OCI-LY7 (cell line): Measurements from ENCODE around the gene AATK. TPM values are rescaled to one million over a fixed set of nuclear protein-coding genes. Genes with fewer than 3 reads are reported as not detected.

ENCODE experiments used
- BruUV-seq: library from RNA; stranded (reverse); fragments of 400-500 nt; replicated peaks from 2 replicates; lab custom pipeline; 2021; lab: Mats Ljungman, UMichigan
- CTCF ChIA-PET: fragments of 300-600 bp; sonication (Branson Sonifier 250); formaldehyde crosslinking; loops from one replicate; lab custom pipeline; 2022; ENCODE audit warnings: antibody characterized with exemption; ENCODE audit not compliant: unreplicated experiment; lab: Charles Lee
- POLR2A ChIA-PET: fragments of 300-600 bp; sonication (Branson Sonifier 250); formaldehyde crosslinking; loops from one replicate; lab custom pipeline; 2022; ENCODE audit warnings: antibody characterized with exemption; lab: Charles Lee
- DNase-seq: peaks from one replicate; pipeline ENCODE4 v3.0.0-alpha.2; 2015; ENCODE audit warnings: low spot score
- H2AFZ ChIP-seq: fragments of 200-600 bp; sonication (generic), shearing (Covaris generic); 2 replicates; pipeline ENCODE4 v1.6.1; 2014; ENCODE audit warnings: mild to moderate bottlenecking, antibody characterized with exemption, low read length, moderate library complexity
- H3K27ac ChIP-seq: fragments of 200-600 bp; sonication (generic); 2 replicates; pipeline ENCODE4 v1.5.1; 2014; ENCODE audit warnings: mixed run types, low read depth, mild to moderate bottlenecking, moderate library complexity, low read length, inconsistent platforms; ENCODE audit not compliant: poor library complexity, severe bottlenecking
- H3K36me3 ChIP-seq: fragments of 200-600 bp; sonication (generic); 2 replicates; pipeline ENCODE4 v1.6.1; 2014; ENCODE audit warnings: mild to moderate bottlenecking, antibody characterized with exemption, low read length, moderate library complexity, mixed read lengths; ENCODE audit not compliant: insufficient read depth
- H3K4me1 ChIP-seq: fragments of 200-600 bp; sonication (generic); 2 replicates; pipeline ENCODE4 v1.5.1; 2014; ENCODE audit warnings: mild to moderate bottlenecking, low read length; ENCODE audit not compliant: insufficient read depth, poor library complexity, severe bottlenecking
- H3K4me2 ChIP-seq: fragments of 200-600 bp; sonication (generic); 2 replicates; pipeline ENCODE4 v1.6.1; 2014; ENCODE audit warnings: mild to moderate bottlenecking, low read length
- H3K4me3 ChIP-seq: fragments of 200-600 bp; sonication (generic); 2 replicates; pipeline ENCODE4 v1.5.1; 2014; ENCODE audit warnings: mild to moderate bottlenecking, low read depth, low read length; ENCODE audit not compliant: poor library complexity, severe bottlenecking
- H3K79me2 ChIP-seq: fragments of 200-600 bp; sonication (generic); 2 replicates; pipeline ENCODE4 v1.6.1; 2016; ENCODE audit warnings: low read depth, mild to moderate bottlenecking, low read length, moderate library complexity, mixed read lengths; ENCODE audit not compliant: insufficient read depth
- H3K9me2 ChIP-seq: fragments of 200-600 bp; sonication (generic); 2 replicates; pipeline ENCODE4 v1.6.1; 2016; ENCODE audit warnings: mild to moderate bottlenecking, low read length, mixed read lengths; ENCODE audit not compliant: insufficient read depth
- H3K9me3 ChIP-seq: fragments of 200-600 bp; sonication (generic); 2 replicates; pipeline ENCODE4 v1.6.1; 2014; ENCODE audit warnings: mild to moderate bottlenecking, mixed run types, low read length, mixed read lengths
- H4K20me1 ChIP-seq: fragments of 200-600 bp; sonication (generic); 2 replicates; pipeline ENCODE4 v1.6.1; 2014; ENCODE audit warnings: mild to moderate bottlenecking, antibody characterized with exemption, low read length, moderate library complexity, mixed read lengths; ENCODE audit not compliant: insufficient read depth
- CTCF ChIP-seq: fragments of 200-600 bp; sonication (generic); conservative IDR thresholded peaks from 2 replicates; pipeline ENCODE4 v1.5.1; 2014; ENCODE audit warnings: mild to moderate bottlenecking, antibody characterized with exemption, low read length, moderate library complexity, mixed read lengths
- EZH2phosphoT487 ChIP-seq: fragments of 200-600 bp; sonication (generic); IDR thresholded peaks from 2 replicates; pipeline ENCODE4 v1.6.1; 2018; ENCODE audit warnings: low read depth, borderline replicate concordance, mild to moderate bottlenecking, mixed run types, antibody characterized with exemption, low read length, moderate library complexity, mixed read lengths
- intact Hi-C: fragments of 100-400 bp; cut with micrococcal nuclease; formaldehyde crosslinking; loops from one replicate; pipeline ENCODE4 v1.10.0; 2022; ENCODE audit not compliant: unreplicated experiment
- total RNA-seq, 2 experiments: library from RNA; depleted of rRNA in 1 of 2; stranded (reverse); fragments of >200 nt in 1 of 2; shearing (Covaris generic) in 1 of 2; gene quantifications; 2 replicates each; pipeline ENCODE4 v1.2.3, GENCODE V29; 2014 to 2022

AATK gene
- total RNA-seq, 2 experiments from 2014 or later = 0.03 TPM; not detected in 1

- H3K36me3 ChIP-seq = no peaks in the 10 kb centered on the region
- no peaks in the 10 kb centered on the region for H3K79me2 ChIP-seq
- no peak overlapping the region for H2AFZ ChIP-seq
- H3K9me3 ChIP-seq = no peaks in the 10 kb centered on the region
- H3K27ac ChIP-seq = no peak overlapping the region
- DNase-seq = no peak
- BruUV-seq = no TSS peak
- TF ChIP-seq CTCF (no peak), EZH2phosphoT487 (no peak)
- no peaks in the 10 kb centered on the region for H4K20me1 ChIP-seq
- intact Hi-C loops = no loop called here
- no peaks in the 10 kb centered on the region for H3K4me1 ChIP-seq
- H3K4me3 ChIP-seq = no peak overlapping the region
- H3K4me2 ChIP-seq = no peak overlapping the region
- ChIA-PET CTCF (no interaction called here), POLR2A (interaction anchor here (0.6 kb wide), 1 partner anchor 812 kb away, joined by 3 read pairs; no protein-coding TSS in a partner anchor)
- H3K9me2 ChIP-seq = no peaks in the 10 kb centered on the region
These were observed 13.7 kb downstream of the AATK start for GRCh38 chr17:81152288-81152828.

GRCh38 chr17:81151278-81151677 is 14.7 kb downstream of the AATK start:
- H3K79me2 ChIP-seq = no peaks in the 10 kb centered on the region
- no peak for DNase-seq
- H3K9me3 ChIP-seq = no peaks in the 10 kb centered on the region
- BruUV-seq = no TSS peak
- no peak overlapping the region for H3K4me2 ChIP-seq
- CTCF ChIA-PET = no interaction called here
- no peak overlapping the region for H3K27ac ChIP-seq
- no peaks in the 10 kb centered on the region for H4K20me1 ChIP-seq
- no peak overlapping the region for H3K4me3 ChIP-seq
- TF ChIP-seq CTCF = no peak
- TF ChIP-seq EZH2phosphoT487 = no peak
- no peaks in the 10 kb centered on the region for H3K36me3 ChIP-seq
- POLR2A ChIA-PET = no interaction called here
- intact Hi-C loops = no loop called here
- no peaks in the 10 kb centered on the region for H3K9me2 ChIP-seq
- no peak overlapping the region for H2AFZ ChIP-seq
- H3K4me1 ChIP-seq = no peaks in the 10 kb centered on the region

- ChIA-PET POLR2A (no interaction called here), CTCF (no interaction called here)
- H3K4me2 ChIP-seq = no peak overlapping the region
- no peaks in the 10 kb centered on the region for H3K4me1 ChIP-seq
- no peaks in the 10 kb centered on the region for H4K20me1 ChIP-seq
- no TSS peak for BruUV-seq
- no peak overlapping the region for H3K4me3 ChIP-seq
- H3K36me3 ChIP-seq = no peaks in the 10 kb centered on the region
- H3K79me2 ChIP-seq = no peaks in the 10 kb centered on the region
- H3K9me2 ChIP-seq = no peaks in the 10 kb centered on the region
- H3K9me3 ChIP-seq = no peaks in the 10 kb centered on the region
- intact Hi-C loops = no loop called here
- H2AFZ ChIP-seq = no peak overlapping the region
- no peak for DNase-seq
- TF ChIP-seq CTCF (no peak), EZH2phosphoT487 (no peak)
- no peak overlapping the region for H3K27ac ChIP-seq
These were observed 15.5 kb downstream of the AATK start for GRCh38 chr17:81150377-81151077.
